Cardiac fibroblast (primary cell): Measurements from ENCODE around the gene TRUB2.

Experiments
- DNase-seq, 2 donors: peaks; one replicate each; pipeline versions ENCODE4 v3.0.0 to v3.0.0-alpha.2; 2010; ENCODE audit warnings: low read depth in 2 of 2
- H3K4me3 ChIP-seq, 2 donors: replicated peaks in 1 of 2; 1 replicate in 1 of 2; 2 replicates in 1 of 2; pipeline ENCODE4 v1.5.1; 2011; ENCODE audit warnings: low read depth in 2 of 2, low read length in 2 of 2, mild to moderate bottlenecking in 2 of 2, moderate library complexity in 1 of 2
- TF ChIP-seq, protein P1 (sequence below): IDR thresholded peaks from one replicate; pipeline ENCODE4 v1.5.1; 2011; ENCODE audit warnings: low read depth, mild to moderate bottlenecking, low read length, inconsistent platforms

Gene TRUB2

DNA sequence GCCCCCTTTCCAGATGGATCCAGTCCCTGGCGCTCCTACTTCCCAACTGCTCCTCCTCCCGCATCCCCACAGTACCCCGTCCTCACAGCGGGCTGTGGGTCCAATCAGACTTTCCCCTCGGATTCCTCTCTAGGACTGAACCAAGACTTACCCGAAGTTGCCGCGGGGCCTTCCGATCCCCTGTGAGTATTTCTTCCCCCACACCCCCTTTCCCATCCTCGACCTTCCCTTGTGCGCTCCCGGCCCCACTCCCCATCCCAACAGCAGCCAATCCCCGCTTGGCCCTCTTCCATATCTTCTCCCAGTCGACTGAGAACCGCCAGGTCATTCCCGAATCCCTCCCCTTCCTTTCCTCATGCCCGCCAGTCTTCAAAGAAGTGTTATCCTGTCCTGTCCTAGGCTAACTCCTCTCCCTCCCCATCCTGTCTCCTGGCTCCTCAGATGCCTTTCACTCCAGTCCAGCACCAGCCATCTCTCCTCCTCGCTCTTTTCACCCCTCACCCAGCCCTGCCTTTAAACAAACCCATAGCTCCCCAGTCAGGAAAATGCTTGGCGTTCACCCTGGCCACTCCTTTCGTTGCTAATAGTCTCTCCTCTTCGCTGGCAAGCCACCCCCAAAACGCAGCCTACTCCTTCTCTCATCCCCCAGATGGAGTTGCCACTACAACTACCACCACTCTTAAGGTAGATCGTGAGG lies 45.5 kb downstream of the TRUB2 start:
- TF ChIP-seq, protein P1, sequence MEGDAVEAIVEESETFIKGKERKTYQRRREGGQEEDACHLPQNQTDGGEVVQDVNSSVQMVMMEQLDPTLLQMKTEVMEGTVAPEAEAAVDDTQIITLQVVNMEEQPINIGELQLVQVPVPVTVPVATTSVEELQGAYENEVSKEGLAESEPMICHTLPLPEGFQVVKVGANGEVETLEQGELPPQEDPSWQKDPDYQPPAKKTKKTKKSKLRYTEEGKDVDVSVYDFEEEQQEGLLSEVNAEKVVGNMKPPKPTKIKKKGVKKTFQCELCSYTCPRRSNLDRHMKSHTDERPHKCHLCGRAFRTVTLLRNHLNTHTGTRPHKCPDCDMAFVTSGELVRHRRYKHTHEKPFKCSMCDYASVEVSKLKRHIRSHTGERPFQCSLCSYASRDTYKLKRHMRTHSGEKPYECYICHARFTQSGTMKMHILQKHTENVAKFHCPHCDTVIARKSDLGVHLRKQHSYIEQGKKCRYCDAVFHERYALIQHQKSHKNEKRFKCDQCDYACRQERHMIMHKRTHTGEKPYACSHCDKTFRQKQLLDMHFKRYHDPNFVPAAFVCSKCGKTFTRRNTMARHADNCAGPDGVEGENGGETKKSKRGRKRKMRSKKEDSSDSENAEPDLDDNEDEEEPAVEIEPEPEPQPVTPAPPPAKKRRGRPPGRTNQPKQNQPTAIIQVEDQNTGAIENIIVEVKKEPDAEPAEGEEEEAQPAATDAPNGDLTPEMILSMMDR = no peak
- DNase-seq = peak; percentile 14 to 56
- peak overlapping the region; percentile 63 to 82 for H3K4me3 ChIP-seq

DNA sequence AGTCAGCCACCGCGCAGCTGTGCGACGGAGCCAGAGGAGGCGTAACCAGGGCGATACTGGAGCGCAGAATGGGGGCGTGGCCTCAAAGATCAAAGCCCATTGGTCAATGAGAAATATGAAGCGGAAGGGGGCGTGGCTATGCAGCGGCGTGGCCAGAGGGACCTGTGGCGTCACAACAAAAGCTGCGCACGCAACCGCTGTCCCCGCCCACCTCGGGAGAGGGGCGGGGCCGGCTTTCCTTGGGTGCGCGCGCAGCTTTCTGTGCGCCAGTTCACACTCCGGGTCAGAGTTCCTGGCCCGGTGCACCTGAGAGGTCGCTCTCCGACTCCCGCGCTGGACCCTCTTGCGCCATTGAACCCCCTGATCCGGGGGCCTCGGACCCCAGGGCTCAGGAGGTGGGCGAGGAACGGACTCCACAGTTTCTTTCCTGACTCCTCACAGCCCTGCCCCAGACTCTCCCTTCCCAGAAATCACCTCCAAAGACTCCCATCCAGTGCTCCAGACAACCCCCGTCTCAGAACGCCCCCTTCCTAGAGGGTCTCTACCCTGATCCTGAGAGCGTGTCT lies 46.2 kb downstream of the TRUB2 start, which contains the start of gene SWI5:
SWI5 (plus strand) TSS at position 269 of the 566 bp plus-strand sequence.
- H3K4me3 ChIP-seq = peak within 1 kb of the TSS; percentile 82 to 99
- TF ChIP-seq, protein P1 = no peak
- peak; percentile 100 for DNase-seq

DNA sequence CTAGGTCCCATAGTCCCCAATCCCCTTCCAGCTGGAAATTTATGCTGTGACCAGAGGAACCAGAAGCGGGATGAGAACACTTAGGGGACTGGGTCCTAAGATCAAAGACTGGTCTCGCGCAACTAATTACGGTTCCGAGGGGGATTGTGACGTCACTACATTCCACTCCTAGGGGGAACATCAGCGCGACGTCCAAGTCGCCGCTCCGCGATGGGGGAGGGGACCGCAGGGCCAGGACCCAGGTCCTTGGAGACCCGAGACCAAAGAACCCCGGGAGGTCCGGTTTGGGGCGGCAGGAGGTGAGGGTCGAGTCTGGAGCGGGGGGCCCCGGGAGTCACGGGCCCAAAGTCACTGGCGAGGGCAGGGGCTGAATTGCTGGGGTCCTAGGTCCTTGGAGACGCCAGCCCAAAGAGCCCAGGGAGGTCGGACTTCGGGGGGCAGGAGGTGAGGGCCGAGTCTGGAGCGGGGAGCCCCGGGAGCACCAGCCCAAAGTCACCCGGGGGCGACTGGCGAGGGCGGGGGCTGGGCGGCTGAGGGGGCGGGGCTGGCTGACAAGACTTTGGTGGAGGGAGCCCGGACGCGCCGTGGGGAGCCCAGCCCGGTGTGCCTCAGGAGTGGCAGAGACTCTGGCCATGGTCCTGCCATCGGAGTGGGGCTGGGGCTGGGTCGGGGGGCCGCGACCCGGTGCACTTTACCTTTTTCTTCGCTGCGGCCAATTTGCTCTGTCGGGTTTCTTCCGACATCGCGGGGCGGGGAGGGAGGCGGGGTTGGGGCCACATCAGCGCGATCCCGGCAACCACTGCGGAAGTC lies 46.8 kb downstream of the TRUB2 start, which contains the start of gene GOLGA2:
GOLGA2 (minus strand) TSS at position 810 of the 810 bp plus-strand sequence; CDS start at position 779, 31 bp downstream.
- peak; percentile 59 to 81 for DNase-seq
- TF ChIP-seq, protein P1 = no peak
- peak within 1 kb of the TSS; percentile 82 to 99 for H3K4me3 ChIP-seq

DNA sequence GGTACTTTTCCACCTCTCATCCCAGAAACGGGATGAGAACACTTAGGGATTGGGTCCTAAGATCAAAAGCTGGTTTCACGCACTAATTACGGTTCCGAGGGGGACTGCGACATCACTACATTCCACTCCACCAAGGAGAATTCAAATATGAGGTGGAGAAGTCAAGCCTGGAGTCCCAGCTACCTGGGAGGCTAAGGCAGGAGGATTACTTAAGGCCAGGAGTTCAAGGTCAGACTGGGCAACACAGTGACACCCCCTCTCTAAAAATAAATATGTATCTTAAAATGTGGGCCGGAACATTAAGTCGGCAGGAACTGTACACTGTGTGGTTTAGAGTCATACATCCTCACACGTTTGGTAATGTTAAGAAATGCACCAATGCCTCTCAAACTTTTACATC lies 48.0 kb downstream of the TRUB2 start:
- TF ChIP-seq, protein P1 = no peak
- peak overlapping the region in 1 of 2 donors; percentile 77 for H3K4me3 ChIP-seq
- no peak for DNase-seq

DNA sequence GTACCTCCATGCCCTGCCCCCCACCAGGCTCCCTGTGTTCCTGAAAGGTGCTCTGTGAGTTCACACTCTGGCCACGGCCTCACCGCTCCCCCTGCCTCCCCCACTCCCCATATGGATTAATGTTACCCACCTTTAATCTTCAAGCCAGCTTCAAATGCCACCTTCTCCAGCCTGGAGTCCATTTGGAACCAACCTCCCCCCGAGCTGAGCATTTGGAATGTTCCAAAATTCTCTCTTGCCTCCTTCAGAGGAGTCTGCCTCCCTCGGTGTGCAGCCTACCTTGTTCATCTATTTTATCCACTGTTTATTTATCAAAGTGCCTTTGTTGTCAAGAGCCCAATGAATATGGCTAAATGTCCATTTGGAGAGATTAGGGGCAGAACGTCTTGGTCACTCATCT lies 50.7 kb downstream of the TRUB2 start:
- no peak overlapping the region for H3K4me3 ChIP-seq
- TF ChIP-seq, protein P1 = no peak
- no peak for DNase-seq

DNA sequence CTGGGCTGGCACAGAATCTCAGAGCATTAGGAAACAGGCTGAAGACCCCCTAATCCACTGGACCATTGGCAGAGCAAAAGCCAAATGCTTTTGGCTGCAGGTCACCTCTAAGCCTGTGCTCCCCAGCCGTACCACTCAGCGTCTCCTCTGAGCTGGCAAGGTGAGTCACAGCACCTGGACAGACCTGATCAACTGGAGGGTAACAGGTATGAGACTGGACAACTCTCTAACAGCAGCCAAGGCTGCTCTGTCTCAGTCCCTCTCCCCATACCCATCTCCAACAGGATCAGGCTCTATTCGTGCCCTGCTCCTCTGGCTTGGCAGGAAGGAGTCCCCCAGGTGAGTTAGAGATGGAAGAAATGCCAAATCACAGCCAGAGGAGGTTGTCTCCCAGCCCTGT lies 51.1 kb downstream of the TRUB2 start:
- DNase-seq = no peak
- no peak overlapping the region for H3K4me3 ChIP-seq
- TF ChIP-seq, protein P1 = no peak
